Mammary epithelial cell (primary cell): Measurements from ENCODE around the gene MED15.

Experiments used
- CTCF ChIP-seq, 2 donors: IDR thresholded peaks in 1 of 2; conservative IDR thresholded peaks in 1 of 2; 2 replicates each; pipeline ENCODE4 v1.5.1; 2011 to 2012; ENCODE audit warnings: inconsistent platforms in 2 of 2, low read length in 2 of 2, mild to moderate bottlenecking in 2 of 2, control low read depth in 1 of 2, low read depth in 1 of 2; ENCODE audit not compliant: insufficient read depth in 1 of 2; ENCODE audit errors: extremely low read depth in 1 of 2
- EZH2 ChIP-seq: IDR thresholded peaks from 2 replicates; pipeline ENCODE4 v1.6.1; 2012; ENCODE audit warnings: low read length, inconsistent platforms, borderline replicate concordance

- TF ChIP-seq CTCF (conservative IDR thresholded peaks at IDR 0.05 in 1 of 2, IDR thresholded peaks at IDR 0.05 in 1 of 2; ENCODE audit: extremely low read depth in 1 of 2, insufficient read depth in 1 of 2, low read depth in 1 of 2, low read length in 2 of 2) (no peak), EZH2 (no peak)
Observed at GRCh38 chr22:20588092-20588842, 80.9 kb downstream of the MED15 start.
